Gastroesophageal sphincter (tissue), 4 donors: ENCODE results near the gene SLC7A14. TPM values are rescaled to one million over a fixed set of nuclear protein-coding genes. Genes with fewer than 3 reads are reported as not detected.

Experiments
- ATAC-seq: fragments of 150-250 bp; one replicate; pipeline ENCODE4 v1.9.1; 2016; ENCODE audit warnings: mild to moderate bottlenecking, moderate library complexity
- H3K27ac ChIP-seq, 4 donors: fragments of 200-600 bp; sonication (generic) in 3 of 4; 1 replicate in 3 of 4; 2 replicates in 1 of 4; pipeline ENCODE4 v1.5.1; 2016 to 2019
- H3K27me3 ChIP-seq: fragments of 200-600 bp; sonication (generic); one replicate; pipeline ENCODE4 v1.5.1; 2019
- H3K36me3 ChIP-seq, 2 donors: fragments of 200-600 bp; sonication (generic); one replicate each; pipeline ENCODE4 v1.5.1; 2019; ENCODE audit warnings: control low read depth in 1 of 2
- H3K4me1 ChIP-seq, 3 donors: fragments of 200-600 bp; sonication (generic); 1 replicate in 2 of 3; 2 replicates in 1 of 3; pipeline ENCODE4 v1.5.1; 2016 to 2019; ENCODE audit warnings: control low read depth in 2 of 3
- H3K4me3 ChIP-seq, 2 donors: fragments of 200-600 bp; sonication (generic); one replicate each; pipeline ENCODE4 v1.5.1; 2019; ENCODE audit warnings: mild to moderate bottlenecking in 1 of 2, moderate library complexity in 1 of 2
- H3K9me3 ChIP-seq, 3 donors: fragments of 200-600 bp; sonication (generic); one replicate each; pipeline ENCODE4 v1.5.1; 2017 to 2019; ENCODE audit warnings: control low read depth in 2 of 3
- CTCF ChIP-seq, 4 experiments: fragments of 200-600 bp in 2 of 4; fragments of 450-650 bp in 2 of 4; sonication (generic) in 1 of 4; IDR thresholded peaks; one replicate each; pipeline ENCODE4 v1.5.1; 2017 to 2019; ENCODE audit warnings: antibody characterized with exemption in 4 of 4, mild to moderate bottlenecking in 2 of 4, moderate library complexity in 2 of 4
- EP300 ChIP-seq: sonication (generic); formaldehyde crosslinking; IDR thresholded peaks from one replicate; pipeline ENCODE4 v1.6.1; 2017; ENCODE audit warnings: antibody characterized with exemption, mild to moderate bottlenecking
- POLR2A ChIP-seq, 2 donors: fragments of 450-650 bp; IDR thresholded peaks; one replicate each; pipeline ENCODE4 v1.6.1; 2017; ENCODE audit warnings: antibody characterized with exemption in 2 of 2, mild to moderate bottlenecking in 2 of 2, moderate library complexity in 1 of 2
- POLR2AphosphoS5 ChIP-seq: sonication (generic); formaldehyde crosslinking; IDR thresholded peaks from one replicate; pipeline ENCODE4 v1.6.1; 2017; ENCODE audit warnings: antibody characterized with exemption
- WGBS, 2 donors: methylation state at CpG; one replicate each; pipeline ENCODE4 v1.1.5; 2018; ENCODE audit warnings: low coverage in 1 of 2; 5-methylcytosine and 5-hydroxymethylcytosine counted together
- total RNA-seq, 4 donors: library from RNA; depleted of rRNA; stranded (reverse); fragments of >200 nt; gene quantifications; one replicate each; pipeline ENCODE4 v1.1.0, GENCODE V29; 2016

Gene SLC7A14
- total RNA-seq, 4 donors from 2014 or later, result under 0.01 to 0.99 (median 0.43) TPM

- 70% methylated on average over 4 of the region's 6 CpGs; no CpG with 5 or more reads in 1 of the 2 donors for WGBS, 2 donors
- Histone ChIP-seq H3K4me3 (no peak overlapping the region), H3K27me3 (no peaks in the 10 kb centered on the region), H3K27ac (no peak overlapping the region), H3K36me3 (no peaks in the 10 kb centered on the region), H3K9me3 (no peaks in the 10 kb centered on the region), H3K4me1 (no peaks in the 10 kb centered on the region)
- TF ChIP-seq POLR2A (IDR thresholded peaks at IDR 0.05) (no peak), EP300 (no peak), CTCF (IDR thresholded peaks at IDR 0.05) (no peak), POLR2AphosphoS5 (no peak)
- ATAC-seq, result no peak
These were observed 89.1 kb downstream of the SLC7A14 start for GRCh38 chr3:170496868-170497140.

- Histone ChIP-seq H3K27ac (no peak overlapping the region), H3K27me3 (no peaks in the 10 kb centered on the region), H3K4me1 (no peaks in the 10 kb centered on the region), H3K4me3 (no peak overlapping the region), H3K9me3 (no peaks in the 10 kb centered on the region), H3K36me3 (no peaks in the 10 kb centered on the region)
- TF ChIP-seq EP300 (no peak), POLR2AphosphoS5 (no peak), POLR2A (IDR thresholded peaks at IDR 0.05) (no peak), CTCF (IDR thresholded peaks at IDR 0.05) (no peak)
- no peak for ATAC-seq
- WGBS, 2 donors, result 93% methylated on average over 5 of the region's 40 CpGs; no CpG with 5 or more reads in 1 of the 2 donors
These were observed 89.6 kb downstream of the SLC7A14 start for GRCh38 chr3:170496026-170496867.

GRCh38 chr3:170494766-170495165 is 91.1 kb downstream of the SLC7A14 start:
- Histone ChIP-seq H3K4me3 (no peak overlapping the region), H3K36me3 (no peaks in the 10 kb centered on the region), H3K9me3 (no peaks in the 10 kb centered on the region), H3K27me3 (no peaks in the 10 kb centered on the region), H3K27ac (no peak overlapping the region), H3K4me1 (no peaks in the 10 kb centered on the region)
- TF ChIP-seq EP300, result no peak
- TF ChIP-seq CTCF (IDR thresholded peaks at IDR 0.05), result no peak
- no peak for TF ChIP-seq POLR2A (IDR thresholded peaks at IDR 0.05)
- TF ChIP-seq POLR2AphosphoS5, result no peak
- no peak for ATAC-seq
- 74 to 86% methylated on average over 4 of the region's 4 CpGs for WGBS, 2 donors

GRCh38 chr3:170493712-170494182 is 92.1 kb downstream of the SLC7A14 start:
- WGBS, 2 donors, result 52 to 100% methylated on average over 2 of the region's 2 CpGs
- Histone ChIP-seq H3K27ac (no peak overlapping the region), H3K4me3 (no peak overlapping the region), H3K9me3 (no peaks in the 10 kb centered on the region), H3K36me3 (no peaks in the 10 kb centered on the region), H3K27me3 (no peaks in the 10 kb centered on the region), H3K4me1 (no peaks in the 10 kb centered on the region)
- TF ChIP-seq POLR2A (IDR thresholded peaks at IDR 0.05) (no peak), POLR2AphosphoS5 (no peak), CTCF (IDR thresholded peaks at IDR 0.05) (no peak), EP300 (no peak)
- ATAC-seq, result peak; percentile 71

- Histone ChIP-seq H3K4me3 (no peak overlapping the region), H3K9me3 (no peaks in the 10 kb centered on the region), H3K27ac (no peak overlapping the region), H3K4me1 (no peaks in the 10 kb centered on the region), H3K36me3 (no peaks in the 10 kb centered on the region), H3K27me3 (no peaks in the 10 kb centered on the region)
- no peak for ATAC-seq
- TF ChIP-seq EP300 (no peak), POLR2A (IDR thresholded peaks at IDR 0.05) (no peak), POLR2AphosphoS5 (no peak), CTCF (IDR thresholded peaks at IDR 0.05) (no peak)
- WGBS, 2 donors, result 88 to 100% methylated on average over 3 of the region's 3 CpGs
These were observed 94.0 kb downstream of the SLC7A14 start for GRCh38 chr3:170491901-170492300.
